Hepatic stellate cell (primary cell): Measurements from ENCODE around the gene VPS35.
A peak's percentile ranks its signal among the peaks of the same experiment; 100 is the strongest.
"Not testable (repeated sequence)": the region's sequence is repeated elsewhere in the genome, so short reads cannot be mapped to it uniquely, and the experiment has no call there.

Experiments
- DNase-seq: peaks from one replicate; pipeline ENCODE4 v3.0.0; 2011; ENCODE audit warnings: low spot score

The VPS35 gene

GRCh38 chr16:46658925-46659324, 30.1 kb downstream of the VPS35 start:
- DNase-seq, result no peak

GRCh38 chr16:46651305-46651704, 37.7 kb downstream of the VPS35 start:
- no peak for DNase-seq

- no peak for DNase-seq
Measured at GRCh38 chr16:46650254-46650623, 38.7 kb downstream of the VPS35 start.

- no peak for DNase-seq
Measured at GRCh38 chr16:46649588-46650253, 39.3 kb downstream of the VPS35 start.

DNA sequence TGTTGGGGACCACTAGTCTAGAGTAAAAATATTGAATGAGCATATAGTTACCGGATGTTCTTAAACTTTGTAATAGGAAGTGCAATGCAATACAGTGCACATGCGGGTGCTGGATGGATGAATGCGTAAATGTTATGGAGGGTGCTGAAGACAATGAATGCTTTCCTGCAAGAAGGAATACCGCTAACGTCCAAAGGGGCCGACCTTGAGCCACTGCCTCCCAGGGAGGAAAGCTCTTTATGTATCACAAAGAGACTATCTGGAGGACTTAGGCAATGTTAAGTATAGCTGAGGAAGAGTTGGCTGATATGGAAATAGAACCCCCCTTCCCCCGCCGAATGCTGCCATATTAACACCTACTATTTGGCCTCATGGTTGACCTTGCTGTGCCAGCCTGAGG, 40.3 kb downstream of the VPS35 start:
- no peak for DNase-seq

GRCh38 chr16:46638947-46639925, 49.7 kb downstream of the VPS35 start:
- peak; percentile 37 for DNase-seq

GRCh38 chr16:46632778-46633733, 55.9 kb downstream of the VPS35 start:
- DNase-seq, result no peak

DNA sequence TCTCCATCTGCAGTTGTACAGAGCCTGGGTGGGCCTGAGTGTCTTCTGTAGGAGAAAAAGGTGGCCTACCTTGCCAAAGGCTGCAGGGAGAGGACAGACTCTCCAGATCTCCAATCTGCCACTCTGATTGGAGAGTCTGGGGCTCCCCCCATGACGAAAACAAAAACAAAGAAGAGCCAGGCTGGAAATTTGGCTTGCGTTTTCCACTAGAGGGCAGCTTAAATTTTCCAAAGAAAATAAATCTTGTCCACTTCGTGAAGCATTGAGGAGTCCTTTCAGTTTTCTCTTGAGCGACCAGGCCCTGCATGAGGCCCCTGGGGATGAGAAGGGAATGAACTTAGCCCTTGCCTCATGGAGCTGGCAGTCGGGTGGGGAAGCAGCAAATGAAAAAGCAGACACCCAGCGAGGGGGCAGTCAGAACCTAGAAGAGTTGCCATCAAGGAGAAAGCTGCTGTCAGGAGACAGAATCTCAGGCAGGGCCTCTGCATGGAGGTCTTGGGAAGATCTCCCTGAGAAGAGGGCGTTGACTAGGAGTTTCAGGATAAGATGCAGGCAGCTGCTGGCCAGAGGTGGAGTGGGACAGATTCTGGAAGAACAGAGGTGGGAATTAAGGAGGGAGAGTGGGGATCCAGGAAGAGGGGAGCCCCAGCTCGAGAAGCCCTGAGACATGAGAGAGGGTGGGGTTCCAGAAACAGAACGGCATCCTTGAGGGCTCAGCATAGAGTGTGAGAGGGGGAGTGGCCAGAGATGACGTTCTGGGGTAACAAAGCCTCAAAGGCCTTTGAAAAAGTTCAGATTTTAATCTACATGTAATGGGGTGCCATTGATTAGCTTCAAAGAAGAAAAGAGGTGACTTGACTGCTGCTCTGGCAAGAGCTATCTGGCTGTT, 59.4 kb downstream of the VPS35 start:
- DNase-seq, result peak; percentile 81

DNA sequence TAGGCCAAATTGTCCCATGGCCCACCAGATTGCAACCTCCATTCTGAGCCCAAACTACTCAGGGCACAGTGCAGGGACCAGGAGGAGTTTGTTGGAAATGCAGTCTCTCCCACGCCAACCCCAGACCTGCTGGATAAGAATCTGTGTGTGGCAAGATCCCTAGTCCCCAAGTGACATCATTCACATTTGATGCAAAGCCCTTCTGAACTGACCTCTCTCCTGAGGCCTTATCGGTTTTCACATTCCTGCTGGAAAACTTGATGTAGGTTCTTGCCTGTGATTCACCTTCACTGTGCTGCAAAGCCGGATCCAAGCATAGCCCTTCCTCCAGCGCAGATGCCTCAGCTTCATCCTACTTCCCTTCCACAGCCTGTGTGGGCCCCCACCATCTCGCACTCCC, 61.2 kb downstream of the VPS35 start:
- no peak for DNase-seq

DNA sequence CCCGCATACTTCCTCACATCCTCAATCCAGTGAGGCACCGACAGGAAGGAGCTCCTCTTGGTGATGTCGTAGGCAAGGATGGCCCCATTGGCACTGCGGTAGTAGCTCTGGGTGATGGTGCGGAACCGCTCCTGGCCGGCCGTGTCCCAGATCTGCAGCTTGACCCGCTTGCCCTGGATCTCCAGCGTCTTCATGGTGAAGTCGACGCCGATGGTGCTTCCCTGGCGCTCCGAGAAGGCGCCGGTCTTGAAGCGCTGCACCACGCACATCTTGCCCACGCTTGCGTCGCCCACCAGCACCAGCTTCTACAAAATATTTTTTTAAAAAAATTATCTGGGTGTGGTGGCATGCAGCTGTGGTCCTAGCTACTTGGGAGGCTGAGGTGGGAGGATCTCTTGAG, 62.3 kb downstream of the VPS35 start:
- not testable (repeated sequence) for DNase-seq

GRCh38 chr16:46624862-46625261, 64.1 kb downstream of the VPS35 start:
- not testable (repeated sequence) for DNase-seq

DNA sequence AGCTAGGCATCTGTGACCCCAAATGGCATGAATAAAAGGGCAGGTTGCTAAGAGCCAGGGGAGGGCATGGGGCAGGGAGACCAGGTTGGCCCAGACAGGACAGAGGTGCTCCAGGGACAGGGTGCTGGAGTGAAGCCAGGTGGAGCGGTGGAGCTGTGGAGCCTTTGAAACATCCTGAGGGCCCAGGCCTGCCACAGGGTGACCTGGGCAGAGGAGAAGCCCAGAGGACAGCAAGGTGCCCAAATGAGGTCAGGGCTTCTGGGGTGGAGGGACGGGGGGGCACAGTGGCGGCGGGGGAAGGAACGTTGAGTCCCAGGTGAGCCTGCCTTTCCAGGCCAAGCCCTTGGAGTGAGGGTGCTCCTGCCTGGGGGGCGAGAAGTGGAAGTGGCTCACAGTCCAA, 65.3 kb downstream of the VPS35 start:
- not testable (repeated sequence) for DNase-seq

DNA sequence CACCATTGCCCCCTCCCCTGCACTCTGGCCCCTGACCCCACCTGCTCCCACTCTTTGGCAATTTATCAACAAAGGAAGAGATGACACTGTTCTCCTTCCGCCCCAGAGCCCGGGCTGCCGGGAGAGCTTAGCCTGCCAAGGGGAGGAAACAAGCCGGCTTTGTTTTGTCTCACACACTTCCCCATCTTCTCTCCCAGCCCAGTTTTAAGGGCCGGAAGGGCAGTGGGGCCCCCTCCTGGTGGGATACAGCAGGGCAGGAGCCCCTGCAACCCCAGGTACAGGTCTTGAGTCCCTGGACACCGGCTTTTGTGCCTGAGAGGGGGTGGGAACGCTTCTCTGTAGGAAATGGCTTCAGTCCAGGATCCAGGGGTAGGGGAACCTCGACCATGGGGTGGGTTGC, 65.7 kb downstream of the VPS35 start:
- not testable (repeated sequence) for DNase-seq

GRCh38 chr16:46621934-46622676, 66.9 kb downstream of the VPS35 start:
- DNase-seq, result no peak

- DNase-seq, result peak; percentile 96
Measured at GRCh38 chr16:46621006-46621933, 67.7 kb downstream of the VPS35 start, which contains the start of gene SHCBP1. Gene SHCBP1, minus strand, starts transcription at chr16:46621379. Its CDS starts 20 bp downstream, at chr16:46621359.

GRCh38 chr16:46620266-46621005, 68.5 kb downstream of the VPS35 start:
- no peak for DNase-seq

DNA sequence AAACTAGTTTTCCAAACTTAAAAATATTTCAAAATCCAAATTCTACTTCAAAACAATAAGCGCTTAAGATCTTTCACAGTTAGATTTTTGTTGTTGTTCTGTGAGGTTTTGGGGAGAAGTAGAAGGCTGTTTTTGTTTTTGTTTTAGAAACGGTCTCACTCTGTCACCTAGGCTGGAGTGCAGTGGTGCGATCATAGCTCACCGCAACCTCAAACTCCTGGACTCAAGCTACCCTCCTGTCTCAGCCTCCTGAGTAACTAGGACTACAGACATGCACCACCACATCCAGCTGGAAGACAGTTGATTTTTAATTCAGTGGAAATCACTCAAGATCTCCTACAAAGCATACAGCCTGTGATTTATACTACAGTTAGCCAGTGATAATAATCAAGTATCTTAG, 70.5 kb downstream of the VPS35 start:
- DNase-seq, result no peak

- no peak for DNase-seq
Measured at GRCh38 chr16:46614006-46614405, 75.0 kb downstream of the VPS35 start.
